DND-41 (cell line): Measurements from ENCODE around the gene NKX3-2.

Experiments
- ATAC-seq: fragments of 200-7000 bp; cut with Tn5 transposase; 3 replicates; pipeline ENCODE4 v1.9.1; 2021; ENCODE audit warnings: low read depth; ENCODE audit not compliant: insufficient read depth
- DNase-seq: peaks from one replicate; pipeline ENCODE4 v3.0.0-alpha.2; 2020
- H2AFZ ChIP-seq: 2 replicates; pipeline ENCODE4 v1.6.0; 2012; ENCODE audit warnings: low read depth, low read length
- H3K27ac ChIP-seq: 2 replicates; pipeline ENCODE4 v1.5.1; 2012; ENCODE audit warnings: low read length, inconsistent platforms
- H3K27me3 ChIP-seq: fragments of 200-600 bp; sonication (generic); 2 replicates; pipeline ENCODE4 v1.6.0; 2012; ENCODE audit warnings: low read length, mild to moderate bottlenecking, inconsistent platforms; ENCODE audit not compliant: insufficient read depth, poor library complexity
- H3K36me3 ChIP-seq: 2 replicates; pipeline ENCODE4 v1.5.1; 2012; ENCODE audit warnings: low read length, inconsistent platforms; ENCODE audit not compliant: insufficient read depth
- H3K4me1 ChIP-seq: 2 replicates; pipeline ENCODE4 v1.5.1; 2012; ENCODE audit warnings: mild to moderate bottlenecking, low read length; ENCODE audit not compliant: insufficient read depth
- H3K4me2 ChIP-seq: 2 replicates; pipeline ENCODE4 v1.6.0; 2012; ENCODE audit warnings: mild to moderate bottlenecking, moderate library complexity, low read length, inconsistent platforms; ENCODE audit not compliant: insufficient read depth
- H3K4me3 ChIP-seq, 2 experiments: fragments of 200-600 bp in 1 of 2; shearing (Covaris generic) in 1 of 2; 2 replicates each; pipeline ENCODE4 v1.5.1; 2012 to 2016; ENCODE audit warnings: inconsistent platforms in 2 of 2, low read length in 2 of 2, mild to moderate bottlenecking in 2 of 2, low read depth in 1 of 2, moderate library complexity in 1 of 2
- H3K79me2 ChIP-seq: 2 replicates; pipeline ENCODE4 v1.6.0; 2012; ENCODE audit warnings: low read length, inconsistent platforms; ENCODE audit not compliant: insufficient read depth
- H3K9ac ChIP-seq: 2 replicates; pipeline ENCODE4 v1.6.0; 2012; ENCODE audit warnings: low read depth, mild to moderate bottlenecking, inconsistent platforms, low read length, moderate library complexity
- H3K9me3 ChIP-seq: 2 replicates; pipeline ENCODE4 v1.5.1; 2012; ENCODE audit warnings: low read length, moderate library complexity, mild to moderate bottlenecking, inconsistent platforms; ENCODE audit not compliant: insufficient read depth, severe bottlenecking
- H4K20me1 ChIP-seq: 2 replicates; pipeline ENCODE4 v1.6.0; 2012; ENCODE audit warnings: low read length; ENCODE audit not compliant: insufficient read depth
- CTCF ChIP-seq: IDR thresholded peaks from 2 replicates; pipeline ENCODE4 v1.5.1; 2012; ENCODE audit warnings: borderline replicate concordance, low read length, moderate library complexity, mild to moderate bottlenecking; ENCODE audit not compliant: poor library complexity, severe bottlenecking; ENCODE audit errors: extremely low read depth
- EZH2 ChIP-seq: IDR thresholded peaks from 3 replicates; pipeline ENCODE4 v1.6.1; 2012; ENCODE audit warnings: borderline replicate concordance, low read depth, mild to moderate bottlenecking, moderate library complexity, low read length, inconsistent platforms; ENCODE audit not compliant: severe bottlenecking

NKX3-2 gene

DNA sequence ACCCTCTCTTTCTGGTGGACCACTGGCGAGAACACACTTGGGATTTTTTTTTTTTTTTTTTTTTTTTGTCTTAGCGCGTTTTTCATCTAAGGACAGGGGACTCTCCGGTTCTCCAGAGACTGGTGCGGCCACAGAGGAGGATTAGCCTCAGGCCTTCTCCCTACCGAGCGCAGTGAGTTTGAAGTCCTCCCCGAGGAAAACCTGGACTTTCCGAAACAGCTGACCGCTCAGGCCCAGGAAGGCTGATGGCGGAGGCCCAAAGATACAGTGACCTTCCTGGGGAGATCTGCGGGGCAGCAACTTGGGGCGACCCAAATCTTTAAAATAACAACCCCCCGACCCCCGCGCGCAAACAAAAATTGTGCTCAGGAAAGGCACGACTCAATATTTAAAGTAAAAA lies 9.2 kb downstream of the NKX3-2 start:
- DNase-seq: no peak
- Histone ChIP-seq H3K4me2 (no peak overlapping the region), H3K27me3 (no peaks in the 10 kb centered on the region), H3K36me3 (no peaks in the 10 kb centered on the region), H3K4me1 (no peaks in the 10 kb centered on the region), H3K79me2 (no peaks in the 10 kb centered on the region), H3K9me3 (no peaks in the 10 kb centered on the region), H3K4me3 (no peak overlapping the region), H3K9ac (no peak overlapping the region), H2AFZ (no peak overlapping the region), H3K27ac (no peak overlapping the region), H4K20me1 (no peaks in the 10 kb centered on the region)
- ATAC-seq: no peak
- no peak for TF ChIP-seq EZH2
- no peak for TF ChIP-seq CTCF

- ATAC-seq (no peak), DNase-seq (no peak)
- Histone ChIP-seq H3K4me1 (no peaks in the 10 kb centered on the region), H2AFZ (no peak overlapping the region), H3K9me3 (no peaks in the 10 kb centered on the region), H3K79me2 (no peaks in the 10 kb centered on the region), H3K4me3 (no peak overlapping the region), H3K27ac (no peak overlapping the region), H4K20me1 (no peaks in the 10 kb centered on the region), H3K36me3 (no peaks in the 10 kb centered on the region), H3K4me2 (no peak overlapping the region), H3K27me3 (no peaks in the 10 kb centered on the region), H3K9ac (no peak overlapping the region)
- TF ChIP-seq CTCF: no peak
- TF ChIP-seq EZH2: no peak
Measured at GRCh38 chr4:13534344-13535063, 9.8 kb downstream of the NKX3-2 start.

DNA sequence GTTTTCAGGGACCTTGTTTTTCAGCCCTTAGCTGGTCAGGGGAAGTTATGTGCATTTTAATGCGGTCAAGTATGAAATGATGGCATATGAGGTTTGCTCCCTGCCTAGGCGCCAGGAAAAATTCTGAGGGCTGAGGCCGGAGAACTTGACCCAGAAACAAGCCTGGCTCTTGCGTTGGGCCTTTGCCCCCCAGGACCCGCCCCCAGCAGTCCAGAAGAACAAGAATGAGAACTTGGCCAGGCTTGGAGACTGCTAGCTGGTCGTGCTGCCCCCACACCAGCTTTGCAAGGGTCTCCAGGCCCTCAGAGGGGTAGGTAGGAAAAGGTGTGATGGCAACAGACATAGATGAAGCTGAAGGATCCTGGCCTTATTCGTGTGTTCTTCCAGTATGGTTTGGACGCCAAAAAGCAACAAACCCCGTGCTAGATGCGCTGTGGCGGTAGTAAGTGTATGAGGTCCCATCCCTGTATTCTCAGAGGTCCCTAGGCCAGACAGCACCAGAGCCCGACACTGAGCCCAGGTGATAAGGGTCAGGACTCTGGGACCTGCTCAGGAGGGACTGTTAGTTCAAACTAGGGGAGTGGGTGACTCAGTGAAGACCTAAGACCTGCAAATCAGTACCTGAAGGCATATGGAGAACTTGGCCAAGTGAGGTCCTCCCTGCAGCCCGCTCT lies 10.5 kb downstream of the NKX3-2 start:
- Histone ChIP-seq H2AFZ (no peak overlapping the region), H3K4me1 (no peaks in the 10 kb centered on the region), H4K20me1 (no peaks in the 10 kb centered on the region), H3K27ac (no peak overlapping the region), H3K27me3 (no peaks in the 10 kb centered on the region), H3K36me3 (no peaks in the 10 kb centered on the region), H3K9ac (no peak overlapping the region), H3K4me3 (no peak overlapping the region), H3K9me3 (no peaks in the 10 kb centered on the region), H3K79me2 (no peaks in the 10 kb centered on the region), H3K4me2 (no peak overlapping the region)
- no peak for DNase-seq
- no peak for TF ChIP-seq EZH2
- no peak for TF ChIP-seq CTCF
- no peak for ATAC-seq
